Effector memory CD4-positive, alpha-beta T cell (primary cell): ENCODE results near the gene FGF12.
A peak's percentile ranks its signal among the peaks of the same experiment; 100 is the strongest.

ENCODE experiments used
- DNase-seq, 3 donors: peaks; one replicate each; pipeline ENCODE4 v3.0.0-alpha.2; 2020
- H3K27ac ChIP-seq: 2 replicates; pipeline ENCODE4 v1.7.0; 2013; ENCODE audit warnings: mild to moderate bottlenecking, low read length, moderate library complexity; ENCODE audit not compliant: insufficient read depth, poor library complexity, severe bottlenecking
- H3K27me3 ChIP-seq: replicated peaks from 2 replicates; pipeline ENCODE4 v1.7.0; 2013; ENCODE audit warnings: mild to moderate bottlenecking, low read length; ENCODE audit not compliant: insufficient read depth, control insufficient read depth, poor library complexity, severe bottlenecking
- H3K36me3 ChIP-seq: 2 replicates; pipeline ENCODE4 v1.7.0; 2013; ENCODE audit warnings: mild to moderate bottlenecking, low read length, moderate library complexity; ENCODE audit not compliant: control insufficient read depth, insufficient read depth
- H3K4me1 ChIP-seq: 2 replicates; pipeline ENCODE4 v1.7.0; 2013; ENCODE audit warnings: low read length, mild to moderate bottlenecking; ENCODE audit not compliant: control insufficient read depth, insufficient read depth, poor library complexity, severe bottlenecking
- H3K4me3 ChIP-seq: 2 replicates; pipeline ENCODE4 v1.7.0; 2013; ENCODE audit warnings: low read length, low read depth, mild to moderate bottlenecking; ENCODE audit not compliant: insufficient read depth, poor library complexity, severe bottlenecking
- H3K9me3 ChIP-seq: 2 replicates; pipeline ENCODE4 v1.7.0; 2013; ENCODE audit warnings: mild to moderate bottlenecking, low read length, moderate library complexity; ENCODE audit not compliant: control insufficient read depth

FGF12 gene

GRCh38 chr3:192482809-192483208 is 244.5 kb downstream of the FGF12 start:
- DNase-seq, result no peak
- Histone ChIP-seq H3K4me1 (no peaks in the 10 kb centered on the region), H3K4me3 (no peak overlapping the region), H3K9me3 (no peaks in the 10 kb centered on the region), H3K36me3 (no peaks in the 10 kb centered on the region), H3K27ac (no peak overlapping the region), H3K27me3 (no peaks in the 10 kb centered on the region)

DNA sequence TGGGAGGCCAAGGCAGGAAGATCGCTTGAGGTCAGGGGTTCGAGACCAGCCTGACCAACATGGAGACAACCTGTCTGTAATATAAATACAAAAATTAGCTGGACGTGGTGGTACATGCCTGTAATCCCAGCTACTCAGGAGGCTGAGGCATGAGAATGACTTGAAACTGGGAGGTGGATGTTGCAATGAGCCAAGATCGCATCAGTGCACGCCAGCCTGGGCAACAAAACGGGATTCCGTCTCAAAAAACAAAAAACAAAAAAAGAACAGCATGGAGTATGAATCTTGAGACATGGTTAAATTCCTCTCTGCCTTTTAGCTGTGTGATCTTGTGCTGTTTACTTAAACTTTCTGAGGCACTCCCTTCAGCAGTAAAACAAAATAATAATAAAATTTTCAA is 244.9 kb downstream of the FGF12 start:
- H3K4me1 ChIP-seq, result no peaks in the 10 kb centered on the region
- H3K9me3 ChIP-seq, result no peaks in the 10 kb centered on the region
- DNase-seq, result no peak
- no peaks in the 10 kb centered on the region for H3K27me3 ChIP-seq
- no peak overlapping the region for H3K4me3 ChIP-seq
- H3K27ac ChIP-seq, result no peak overlapping the region
- H3K36me3 ChIP-seq, result no peaks in the 10 kb centered on the region

DNA sequence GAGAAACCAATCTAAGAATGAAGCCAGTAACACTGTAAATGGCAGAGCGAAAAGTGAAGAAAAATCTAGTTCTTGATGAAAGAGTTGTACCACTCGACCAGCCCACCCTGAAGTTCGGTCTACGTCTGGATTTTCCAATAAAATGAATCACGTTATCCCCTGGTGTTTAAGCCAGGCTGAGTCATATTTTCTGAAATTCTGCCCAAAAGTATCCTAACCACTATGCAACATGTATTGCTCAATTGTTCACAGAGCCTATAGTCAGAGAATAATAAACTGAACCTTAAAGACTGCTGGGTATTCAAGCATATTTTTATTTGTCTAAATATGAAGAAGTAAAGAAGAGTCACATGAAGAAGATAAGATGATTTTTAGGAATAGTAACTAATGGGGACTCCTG is 245.7 kb downstream of the FGF12 start:
- Histone ChIP-seq H3K27me3 (no peaks in the 10 kb centered on the region), H3K36me3 (no peaks in the 10 kb centered on the region), H3K4me1 (no peaks in the 10 kb centered on the region), H3K9me3 (no peaks in the 10 kb centered on the region), H3K4me3 (no peak overlapping the region), H3K27ac (no peak overlapping the region)
- DNase-seq, result no peak

GRCh38 chr3:192467230-192468140 is 259.9 kb downstream of the FGF12 start:
- no peak overlapping the region for H3K4me3 ChIP-seq
- H3K27ac ChIP-seq, result no peak overlapping the region
- no peaks in the 10 kb centered on the region for H3K4me1 ChIP-seq
- no peaks in the 10 kb centered on the region for H3K36me3 ChIP-seq
- H3K27me3 ChIP-seq, result no peaks in the 10 kb centered on the region
- peak in 1 of 3 donors; percentile 20 for DNase-seq
- H3K9me3 ChIP-seq, result no peaks in the 10 kb centered on the region

DNA sequence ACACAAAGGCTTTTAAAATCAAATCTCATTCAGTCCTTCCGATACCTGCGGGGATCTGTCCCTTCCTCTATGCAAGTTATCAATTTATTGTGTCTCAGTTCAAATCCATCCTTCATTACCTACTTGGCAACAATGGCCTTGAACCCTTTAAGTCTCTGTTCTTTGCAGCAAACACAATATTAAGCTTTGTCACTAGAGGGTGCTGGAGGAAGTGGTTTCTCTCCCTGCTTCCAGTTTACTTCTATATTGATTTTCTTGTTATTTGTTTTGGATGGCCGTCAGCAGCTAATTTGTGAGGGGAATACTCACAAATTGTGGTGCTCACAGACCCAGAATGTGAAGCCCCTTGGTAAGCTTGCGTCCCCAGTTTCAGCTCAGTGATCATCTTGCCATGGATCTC is 278.3 kb downstream of the FGF12 start:
- H3K27me3 ChIP-seq, result peaks cover 14% of the 10 kb centered on the region
- H3K4me3 ChIP-seq, result no peak overlapping the region
- no peak for DNase-seq

GRCh38 chr3:192445770-192446644 is 281.3 kb downstream of the FGF12 start:
- H3K27ac ChIP-seq, result no peak overlapping the region
- no peak for DNase-seq
- H3K4me3 ChIP-seq, result no peak overlapping the region
- H3K9me3 ChIP-seq, result no peaks in the 10 kb centered on the region
- no peaks in the 10 kb centered on the region for H3K4me1 ChIP-seq
- H3K27me3 ChIP-seq, result peaks cover 7% of the 10 kb centered on the region
- H3K36me3 ChIP-seq, result no peaks in the 10 kb centered on the region

More for the DNA sequence above, 278.3 kb downstream of the FGF12 start:
- Histone ChIP-seq H3K36me3 (no peaks in the 10 kb centered on the region), H3K9me3 (no peaks in the 10 kb centered on the region), H3K4me1 (no peaks in the 10 kb centered on the region), H3K27ac (no peak overlapping the region)

DNA sequence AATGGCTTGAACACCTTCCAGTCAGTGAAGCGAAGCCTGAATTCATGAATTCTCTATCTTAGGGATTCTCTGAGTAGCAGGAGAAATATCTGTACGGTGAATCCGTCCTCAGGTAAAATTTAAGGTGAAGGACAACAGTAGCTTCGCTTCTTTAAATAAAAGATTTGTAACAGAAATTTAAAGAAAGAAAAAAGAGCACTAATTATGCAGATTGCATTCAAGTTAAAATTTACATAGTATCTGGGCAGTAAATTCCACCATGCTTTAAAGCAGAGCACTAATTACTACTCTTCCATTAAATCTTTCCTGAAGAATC is 282.6 kb downstream of the FGF12 start:
- no peaks in the 10 kb centered on the region for H3K9me3 ChIP-seq
- peaks cover 7% of the 10 kb centered on the region for H3K27me3 ChIP-seq
- no peak overlapping the region for H3K4me3 ChIP-seq
- no peaks in the 10 kb centered on the region for H3K36me3 ChIP-seq
- DNase-seq, result no peak
- H3K27ac ChIP-seq, result no peak overlapping the region
- no peaks in the 10 kb centered on the region for H3K4me1 ChIP-seq

DNA sequence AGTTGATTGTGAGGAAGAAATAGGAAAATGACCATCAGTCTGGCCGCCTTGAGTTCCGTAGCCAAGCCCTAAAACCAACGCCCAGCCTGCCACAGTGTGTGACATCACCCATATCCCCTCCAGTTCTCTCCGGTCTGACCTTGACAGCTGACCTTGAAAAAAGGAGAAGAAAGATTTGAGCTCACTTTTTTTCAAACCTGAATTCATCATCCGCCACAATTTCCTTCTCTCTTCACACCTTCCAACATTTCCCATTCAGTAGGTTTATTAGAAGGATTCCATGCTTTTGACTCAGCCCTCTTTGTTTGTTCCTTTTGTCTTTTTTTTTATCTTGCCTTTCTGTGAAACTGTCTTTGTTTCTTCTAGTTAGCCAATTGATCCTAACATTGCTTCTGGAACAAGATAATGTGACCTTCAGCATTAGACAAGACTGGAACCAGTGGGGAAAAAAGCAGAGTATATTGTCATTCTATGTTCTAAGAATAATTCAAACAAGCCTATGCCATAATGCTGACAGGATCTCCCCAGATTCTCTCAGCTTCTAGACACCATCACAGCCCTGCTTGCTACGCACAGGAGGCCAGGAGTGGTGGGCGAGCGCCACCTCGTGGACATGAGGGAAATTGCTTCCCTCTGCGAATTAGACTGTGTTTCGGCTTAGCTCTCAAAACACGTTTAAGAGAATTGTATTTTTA is 283.1 kb downstream of the FGF12 start:
- no peaks in the 10 kb centered on the region for H3K9me3 ChIP-seq
- no peak overlapping the region for H3K27ac ChIP-seq
- H3K36me3 ChIP-seq, result no peaks in the 10 kb centered on the region
- DNase-seq, result peak in 2 of 3 donors; percentile 0 to 23
- peaks cover 7% of the 10 kb centered on the region for H3K27me3 ChIP-seq
- H3K4me1 ChIP-seq, result no peaks in the 10 kb centered on the region
- no peak overlapping the region for H3K4me3 ChIP-seq

GRCh38 chr3:192435241-192435640 is 292.1 kb downstream of the FGF12 start:
- Histone ChIP-seq H3K9me3 (no peaks in the 10 kb centered on the region), H3K4me1 (no peaks in the 10 kb centered on the region), H3K27ac (no peak overlapping the region), H3K36me3 (no peaks in the 10 kb centered on the region), H3K27me3 (no peaks in the 10 kb centered on the region), H3K4me3 (no peak overlapping the region)
- no peak for DNase-seq
